Transverse colon (tissue), 4 donors: ENCODE results near the gene GFRA1. TPM values are rescaled to one million over a fixed set of nuclear protein-coding genes. Genes with fewer than 3 reads are reported as not detected.

Experiments
- DNase-seq: peaks from one replicate; pipeline ENCODE4 v3.0.0-alpha.2; 2019
- H3K27ac ChIP-seq, 4 donors: fragments of 200-600 bp; sonication (generic); 2 replicates each; pipeline ENCODE4 v1.5.1; 2016 to 2018; ENCODE audit warnings: inconsistent platforms in 4 of 4
- H3K27me3 ChIP-seq: fragments of 200-600 bp; sonication (generic); 2 replicates; pipeline ENCODE4 v1.5.1; 2017; ENCODE audit warnings: inconsistent platforms
- H3K36me3 ChIP-seq, 4 donors: fragments of 200-600 bp; sonication (generic); 2 replicates each; pipeline ENCODE4 v1.5.1; 2017 to 2019; ENCODE audit warnings: inconsistent platforms in 4 of 4
- H3K4me1 ChIP-seq, 4 donors: fragments of 200-600 bp; sonication (generic); 2 replicates each; pipeline ENCODE4 v1.5.1; 2017 to 2020; ENCODE audit warnings: inconsistent platforms in 4 of 4
- H3K4me3 ChIP-seq, 4 donors: fragments of 200-600 bp; sonication (generic); 1 replicate in 1 of 4; 2 replicates in 3 of 4; pipeline versions ENCODE4 v1.5.1 to v1.6.1; 2017 to 2019; ENCODE audit warnings: inconsistent platforms in 4 of 4
- H3K9me3 ChIP-seq, 2 donors: fragments of 200-600 bp; sonication (generic); 2 replicates each; pipeline ENCODE4 v1.5.1; 2017 to 2019; ENCODE audit warnings: inconsistent platforms in 2 of 2
- CTCF ChIP-seq, 5 experiments: fragments of 200-600 bp in 3 of 5; fragments of 450-650 bp in 2 of 5; sonication (generic) in 3 of 5; IDR thresholded peaks; 1 replicate in 2 of 5; 2 replicates in 3 of 5; pipeline ENCODE4 v1.5.1; 2016 to 2017; ENCODE audit warnings: antibody characterized with exemption in 5 of 5, inconsistent platforms in 3 of 5, mild to moderate bottlenecking in 2 of 5, moderate library complexity in 1 of 5
- EP300 ChIP-seq: sonication (generic); formaldehyde crosslinking; IDR thresholded peaks from one replicate; pipeline ENCODE4 v1.6.1; 2017; ENCODE audit warnings: antibody characterized with exemption, low read depth
- POLR2A ChIP-seq: fragments of 450-650 bp; IDR thresholded peaks from one replicate; pipeline ENCODE4 v1.6.1; 2016; ENCODE audit warnings: antibody characterized with exemption, mild to moderate bottlenecking, moderate library complexity
- POLR2AphosphoS5 ChIP-seq, 3 donors: sonication (generic); formaldehyde crosslinking; IDR thresholded peaks; one replicate each; pipeline ENCODE4 v1.6.1; 2016; ENCODE audit warnings: antibody characterized with exemption in 3 of 3
- WGBS, 2 donors: methylation state at CpG; one replicate each; pipeline ENCODE4 v1.1.5; 2018; ENCODE audit warnings: low coverage in 1 of 2; 5-methylcytosine and 5-hydroxymethylcytosine counted together
- in situ Hi-C, 4 donors: fragments of 200-750 bp; cut with MboI; loops; one replicate each; pipeline versions ENCODE4 v1.15.0 to v1.15.1; 2017; ENCODE audit warnings: low sequenced_read_pairs in 3 of 4, low pct_ligation_motif_present in 1 of 4, low pct_unique_long_range_greater_than_20kb in 1 of 4
- intact Hi-C: fragments of 100-400 bp; cut with DNase I; formaldehyde crosslinking; loops from one replicate; pipeline ENCODE4 v1.15.1; 2023; ENCODE audit warnings: low total_unique reads
- total RNA-seq, 4 donors: library from RNA; depleted of rRNA; stranded (reverse); fragments of >200 nt; gene quantifications; one replicate each; pipeline ENCODE4 v1.1.0, GENCODE V29; 2016

GFRA1 gene
- total RNA-seq, 4 donors from 2014 or later = 12.0 to 32.8 (median 17.3) TPM

DNA sequence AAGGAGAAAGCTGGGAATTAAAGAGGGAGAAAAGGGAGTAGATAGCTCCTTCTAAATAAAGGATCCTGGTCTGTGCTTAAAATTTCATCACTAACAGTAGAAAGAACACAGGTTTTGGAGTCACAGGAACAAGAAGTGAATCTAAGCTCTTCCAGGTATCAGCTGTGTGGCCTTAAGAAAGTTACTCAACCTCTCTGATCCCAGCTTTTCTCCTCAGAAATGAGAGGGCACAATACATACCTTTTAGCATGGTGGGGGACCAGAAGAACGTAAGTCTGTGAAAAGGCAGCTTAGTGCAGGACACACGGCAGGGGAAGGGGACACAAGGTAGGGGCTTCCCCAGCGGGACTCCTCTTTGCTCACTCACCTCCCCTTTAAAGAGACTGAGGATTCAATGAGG, 13.4 kb downstream of the GFRA1 start:
- peaks cover 4% of the 10 kb centered on the region for H3K27me3 ChIP-seq
- H3K9me3 ChIP-seq = no peaks in the 10 kb centered on the region
- no peak overlapping the region for H3K27ac ChIP-seq
- in situ Hi-C loops (no loop called here), intact Hi-C loops (no loop called here)
- no peaks in the 10 kb centered on the region for H3K36me3 ChIP-seq
- no peak for DNase-seq
- no peak for TF ChIP-seq POLR2AphosphoS5 (IDR thresholded peaks at IDR 0.05)
- no peak for TF ChIP-seq POLR2A
- no peak for TF ChIP-seq EP300
- TF ChIP-seq CTCF (IDR thresholded peaks at IDR 0.05) = no peak
- no peak overlapping the region for H3K4me3 ChIP-seq
- peaks cover 0 to 4% (median 0%) of the 10 kb centered on the region in 4 donors for H3K4me1 ChIP-seq
- WGBS, 2 donors = 78 to 81% methylated on average over 3 of the region's 3 CpGs

DNA sequence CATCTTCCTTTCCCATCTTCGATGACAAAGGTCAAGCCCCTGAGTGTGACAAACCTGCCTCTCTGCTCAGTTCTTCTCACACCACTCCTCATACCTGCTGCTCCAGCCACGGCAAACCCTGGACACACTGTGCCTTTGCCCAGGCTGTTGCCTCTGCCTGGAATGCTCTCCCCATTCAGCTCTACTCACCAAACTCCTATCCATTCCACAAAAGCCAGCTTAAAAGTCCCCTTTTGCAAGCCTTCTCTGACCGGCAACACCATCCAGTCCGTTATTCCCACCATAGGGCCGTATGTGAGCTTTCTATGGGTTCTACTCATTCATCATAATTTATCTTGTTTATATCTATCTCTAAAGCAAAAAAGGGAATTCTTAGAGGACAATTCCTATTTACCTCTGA, 15.2 kb downstream of the GFRA1 start:
- in situ Hi-C loops = no loop called here
- DNase-seq = no peak
- Histone ChIP-seq H3K9me3 (no peaks in the 10 kb centered on the region), H3K4me3 (no peak overlapping the region), H3K36me3 (no peaks in the 10 kb centered on the region), H3K27ac (no peak overlapping the region), H3K4me1 (peaks cover 0 to 5% (median 0%) of the 10 kb centered on the region in 4 donors), H3K27me3 (peaks cover 4% of the 10 kb centered on the region)
- intact Hi-C loops = no loop called here
- WGBS, 2 donors = 84 to 85% methylated on average over 5 of the region's 5 CpGs
- no peak for TF ChIP-seq POLR2AphosphoS5 (IDR thresholded peaks at IDR 0.05)
- no peak for TF ChIP-seq EP300
- no peak for TF ChIP-seq CTCF (IDR thresholded peaks at IDR 0.05)
- TF ChIP-seq POLR2A = no peak

GRCh38 chr10:116256752-116257259, 16.2 kb downstream of the GFRA1 start:
- Histone ChIP-seq H3K9me3 (no peaks in the 10 kb centered on the region), H3K4me1 (peaks cover 0 to 5% (median 0%) of the 10 kb centered on the region in 4 donors), H3K4me3 (no peak overlapping the region), H3K27me3 (peaks cover 4% of the 10 kb centered on the region), H3K27ac (no peak overlapping the region), H3K36me3 (no peaks in the 10 kb centered on the region)
- intact Hi-C loops (no loop called here), in situ Hi-C loops (no loop called here)
- 72% methylated on average over 5 of the region's 5 CpGs; no CpG with 5 or more reads in 1 of the 2 donors for WGBS, 2 donors
- DNase-seq = no peak
- TF ChIP-seq POLR2A (no peak), EP300 (no peak), CTCF (IDR thresholded peaks at IDR 0.05) (no peak), POLR2AphosphoS5 (IDR thresholded peaks at IDR 0.05) (no peak)

DNA sequence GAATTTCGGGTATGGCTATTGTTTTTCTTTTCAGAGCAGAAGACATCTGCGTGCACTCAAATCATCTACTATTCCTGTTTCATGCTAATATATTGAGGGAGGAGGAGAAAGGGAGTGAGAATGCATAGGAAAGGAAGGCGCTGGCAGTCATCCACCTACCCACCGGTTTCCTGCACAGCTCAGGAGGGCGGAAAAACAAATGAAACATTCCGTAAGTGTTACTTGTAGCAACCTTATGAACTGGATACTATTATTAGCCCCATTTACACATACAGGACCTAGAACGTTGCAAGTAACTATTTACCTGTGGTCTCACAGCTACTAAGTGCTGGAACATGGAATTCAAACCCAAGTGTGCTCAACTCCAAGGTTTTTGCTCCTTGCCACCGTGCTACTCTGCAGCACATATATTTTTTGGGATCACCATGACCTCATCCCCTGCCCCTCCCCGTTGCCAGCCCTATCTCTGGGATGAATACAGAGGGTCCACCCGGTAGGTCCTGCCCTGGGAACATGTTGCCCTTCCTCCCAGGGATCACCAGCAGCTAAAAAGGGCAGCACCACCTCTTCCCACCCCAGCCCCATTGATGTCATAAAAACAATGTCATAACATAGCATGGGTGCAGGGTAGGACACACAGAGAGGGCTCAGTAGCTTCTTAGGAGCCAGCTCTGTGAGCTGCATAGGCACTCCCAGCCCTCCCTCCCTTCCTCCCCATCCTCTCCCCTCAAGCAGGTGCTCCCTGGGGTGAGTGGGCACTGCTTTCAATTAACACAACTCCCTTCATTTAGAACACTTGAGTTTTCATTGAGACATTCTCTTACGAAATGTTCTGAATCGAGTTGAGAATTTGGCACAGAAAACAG, 16.9 kb downstream of the GFRA1 start:
- no peak overlapping the region for H3K27ac ChIP-seq
- no peak overlapping the region for H3K4me3 ChIP-seq
- peaks cover 3% of the 10 kb centered on the region for H3K27me3 ChIP-seq
- in situ Hi-C loops = no loop called here
- peaks cover 0 to 5% (median 0%) of the 10 kb centered on the region in 4 donors for H3K4me1 ChIP-seq
- DNase-seq = no peak
- H3K36me3 ChIP-seq = no peaks in the 10 kb centered on the region
- WGBS, 2 donors = 61 to 64% methylated on average over 8 to 12 of the region's 12 CpGs
- intact Hi-C loops = no loop called here
- H3K9me3 ChIP-seq = no peaks in the 10 kb centered on the region
- TF ChIP-seq CTCF (IDR thresholded peaks at IDR 0.05) = no peak
- no peak for TF ChIP-seq POLR2A
- TF ChIP-seq POLR2AphosphoS5 (IDR thresholded peaks at IDR 0.05) = no peak
